GM21737 (cell line): Measurements from ENCODE around the gene SMPD4.
"Not testable (repeated sequence)": the region's sequence is repeated elsewhere in the genome, so short reads cannot be mapped to it uniquely, and the experiment has no call there.

Experiments used
- ATAC-seq: cut with Tn5 transposase; IDR thresholded peaks from one replicate; pipeline ENCODE4 v1.9.1; 2021; ENCODE audit warnings: mild to moderate bottlenecking, moderate library complexity; ENCODE audit not compliant: unreplicated experiment

The SMPD4 gene, protein sequence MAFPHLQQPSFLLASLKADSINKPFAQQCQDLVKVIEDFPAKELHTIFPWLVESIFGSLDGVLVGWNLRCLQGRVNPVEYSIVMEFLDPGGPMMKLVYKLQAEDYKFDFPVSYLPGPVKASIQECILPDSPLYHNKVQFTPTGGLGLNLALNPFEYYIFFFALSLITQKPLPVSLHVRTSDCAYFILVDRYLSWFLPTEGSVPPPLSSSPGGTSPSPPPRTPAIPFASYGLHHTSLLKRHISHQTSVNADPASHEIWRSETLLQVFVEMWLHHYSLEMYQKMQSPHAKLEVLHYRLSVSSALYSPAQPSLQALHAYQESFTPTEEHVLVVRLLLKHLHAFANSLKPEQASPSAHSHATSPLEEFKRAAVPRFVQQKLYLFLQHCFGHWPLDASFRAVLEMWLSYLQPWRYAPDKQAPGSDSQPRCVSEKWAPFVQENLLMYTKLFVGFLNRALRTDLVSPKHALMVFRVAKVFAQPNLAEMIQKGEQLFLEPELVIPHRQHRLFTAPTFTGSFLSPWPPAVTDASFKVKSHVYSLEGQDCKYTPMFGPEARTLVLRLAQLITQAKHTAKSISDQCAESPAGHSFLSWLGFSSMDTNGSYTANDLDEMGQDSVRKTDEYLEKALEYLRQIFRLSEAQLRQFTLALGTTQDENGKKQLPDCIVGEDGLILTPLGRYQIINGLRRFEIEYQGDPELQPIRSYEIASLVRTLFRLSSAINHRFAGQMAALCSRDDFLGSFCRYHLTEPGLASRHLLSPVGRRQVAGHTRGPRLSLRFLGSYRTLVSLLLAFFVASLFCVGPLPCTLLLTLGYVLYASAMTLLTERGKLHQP

DNA sequence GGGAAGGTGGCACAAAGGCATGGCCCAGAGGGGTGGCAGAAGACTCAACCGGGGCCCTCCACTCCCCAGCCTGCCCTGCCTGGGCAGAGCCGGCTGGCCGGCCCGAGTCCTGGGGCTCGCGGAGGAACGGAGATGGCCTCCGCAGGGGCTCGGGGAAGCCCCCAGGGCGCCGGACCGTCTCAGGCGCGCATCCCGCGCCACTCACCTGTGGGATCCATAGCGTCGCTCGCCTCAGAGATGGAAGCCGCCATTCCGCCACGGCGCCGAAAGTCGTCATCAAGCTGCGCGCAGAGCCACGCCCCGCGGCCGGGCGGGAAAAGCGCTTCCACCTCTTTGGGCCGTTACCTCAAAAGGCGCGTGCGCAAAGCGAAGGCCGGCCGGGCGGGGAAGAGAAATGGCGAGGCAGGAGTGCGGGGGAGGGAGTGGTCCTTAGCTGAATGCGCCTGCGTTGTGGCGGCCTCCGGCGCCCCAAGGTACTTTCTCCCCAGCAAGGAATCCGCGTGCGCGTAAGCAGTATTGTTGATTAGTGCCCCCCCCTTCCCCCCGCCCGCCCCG is at the start of gene SMPD4:
SMPD4 (minus strand) TSS at position 278 of the 555 bp plus-strand sequence. CDS start 5,010 bp downstream, outside the sequence.
- ATAC-seq = peak; percentile 52

DNA sequence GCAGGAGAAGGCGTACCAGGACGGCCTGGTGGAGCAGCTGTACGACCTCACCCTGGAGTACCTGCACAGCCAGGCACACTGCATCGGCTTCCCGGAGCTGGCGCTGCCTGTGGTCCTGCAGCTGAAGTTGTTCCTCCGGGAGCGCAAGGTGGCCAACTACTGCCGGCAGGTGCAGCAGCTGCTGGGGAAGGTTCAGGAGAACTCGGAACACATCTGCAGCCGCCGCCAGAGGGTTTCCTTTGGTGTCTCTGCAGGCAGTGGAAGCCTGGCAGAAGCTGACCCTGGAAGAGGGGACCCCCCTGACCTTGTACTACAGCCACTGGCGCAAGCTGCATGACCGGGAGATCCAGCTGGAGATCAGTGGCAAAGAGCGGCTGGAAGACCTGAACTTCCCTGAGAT is 49.5 kb upstream of the SMPD4 start:
- ATAC-seq = not testable (repeated sequence)

- not testable (repeated sequence) for ATAC-seq
Measured at GRCh38 chr2:130230376-130230775, 49.0 kb upstream of the SMPD4 start.

DNA sequence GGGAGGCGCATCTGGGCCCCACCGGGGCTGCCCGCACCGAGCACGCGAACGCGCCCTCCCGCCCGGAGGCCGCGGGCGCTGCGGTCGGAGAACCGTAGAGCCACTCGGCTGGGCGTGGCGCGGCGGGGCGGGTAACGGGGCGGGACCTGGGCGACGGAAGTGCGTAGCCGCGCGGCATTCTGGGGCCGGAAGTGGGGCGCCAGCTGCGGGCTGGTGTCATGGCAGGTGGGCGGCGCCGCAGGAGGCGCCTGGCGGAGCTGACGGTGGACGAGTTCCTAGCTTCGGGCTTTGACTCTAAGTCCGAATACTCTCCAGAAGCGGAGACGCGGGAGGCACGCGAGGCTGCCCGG is 47.7 kb upstream of the SMPD4 start:
- ATAC-seq = not testable (repeated sequence)

GRCh38 chr2:130228467-130229160 is 47.2 kb upstream of the SMPD4 start:
- not testable (repeated sequence) for ATAC-seq

DNA sequence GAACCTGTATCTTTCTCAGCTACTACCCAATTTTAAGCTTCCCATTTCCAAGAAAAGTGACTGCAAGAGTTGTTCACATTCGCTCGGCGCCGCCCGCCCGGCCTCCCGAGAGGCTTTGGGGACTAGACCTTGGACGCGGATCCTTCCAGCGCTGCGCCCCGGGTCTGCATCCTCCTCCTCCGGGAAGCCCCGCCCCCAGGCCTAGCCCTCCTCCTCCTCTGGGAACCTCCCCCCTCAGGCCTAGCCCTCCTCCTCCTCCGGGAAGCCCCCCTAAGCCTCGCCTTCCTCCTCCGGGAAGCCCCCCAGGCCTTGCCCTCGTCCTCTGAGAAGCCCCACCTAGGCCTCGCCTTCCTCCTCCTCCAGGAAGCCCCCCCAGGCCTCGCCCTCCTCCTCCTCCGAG is 46.6 kb upstream of the SMPD4 start:
- not testable (repeated sequence) for ATAC-seq

- not testable (repeated sequence) for ATAC-seq
Measured at GRCh38 chr2:130222523-130222922, 41.1 kb upstream of the SMPD4 start.

GRCh38 chr2:130220505-130220904 is 39.1 kb upstream of the SMPD4 start:
- not testable (repeated sequence) for ATAC-seq

- ATAC-seq = not testable (repeated sequence)
Measured at GRCh38 chr2:130219147-130219546, 37.7 kb upstream of the SMPD4 start.

- ATAC-seq = not testable (repeated sequence)
Measured at GRCh38 chr2:130207051-130207450, 25.6 kb upstream of the SMPD4 start.

DNA sequence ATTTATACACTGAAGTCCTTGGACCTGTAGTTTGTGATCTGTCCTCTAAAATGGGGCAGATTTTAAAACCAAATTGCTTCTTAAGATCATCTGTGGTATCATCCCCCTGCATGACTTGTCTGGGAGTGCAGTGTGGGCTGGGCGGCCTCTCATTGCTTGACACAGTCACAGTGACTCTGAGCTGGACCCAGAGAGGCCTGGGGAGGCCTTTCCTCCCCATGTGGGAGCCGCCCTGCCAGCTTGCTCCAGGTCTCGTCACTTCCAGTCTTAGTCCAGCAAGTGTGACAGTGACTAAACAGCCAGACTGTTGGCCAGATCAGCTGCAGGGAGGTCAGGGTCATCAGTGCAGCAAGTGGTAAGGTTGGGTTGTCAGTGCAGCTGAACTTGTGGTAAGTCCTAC is 21.7 kb upstream of the SMPD4 start:
- ATAC-seq = not testable (repeated sequence)

DNA sequence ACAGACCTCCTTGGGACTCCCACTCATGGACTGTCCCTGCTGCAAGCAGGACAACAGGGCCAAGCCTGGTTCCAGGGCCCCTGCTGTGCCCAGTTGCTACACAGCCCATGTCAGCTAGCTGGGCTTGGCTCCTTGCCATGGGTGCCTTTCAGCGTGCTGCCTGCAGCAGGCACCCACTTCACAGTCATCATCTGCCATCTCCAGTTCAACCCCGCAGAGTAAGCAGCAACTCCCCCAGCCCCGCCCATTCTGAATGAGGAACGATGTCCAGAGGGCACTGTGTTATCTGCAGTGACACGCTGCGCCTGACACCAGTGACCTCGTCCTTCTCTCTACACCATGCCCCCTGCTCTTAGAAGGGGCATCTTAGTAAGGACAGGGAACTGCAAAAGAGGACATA is 21.1 kb upstream of the SMPD4 start:
- not testable (repeated sequence) for ATAC-seq

DNA sequence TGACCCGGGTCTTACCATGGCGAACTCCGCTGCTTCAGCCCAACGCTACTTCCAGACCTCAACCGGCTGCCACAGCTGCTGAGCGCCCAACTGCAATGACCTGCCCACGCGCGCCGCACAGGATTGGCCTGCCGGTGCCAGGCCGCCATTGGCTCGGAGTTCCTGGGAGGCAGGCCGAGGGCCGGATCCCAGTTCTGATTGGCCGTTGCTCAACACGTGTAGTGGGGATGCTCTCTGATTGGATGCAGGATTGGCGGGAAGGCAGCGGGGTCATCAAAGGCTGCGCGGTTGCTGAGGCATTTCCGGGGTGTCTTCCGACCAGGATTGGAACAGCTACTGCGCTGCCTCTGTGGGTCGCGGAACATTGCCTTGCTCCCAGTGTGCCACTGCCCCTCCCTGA is 16.9 kb upstream of the SMPD4 start, which contains the start of gene TUBA3E:
TUBA3E (minus strand) TSS at position 97 of the 400 bp plus-strand sequence; CDS start at position 18, 79 bp downstream.
- ATAC-seq = no peak

GRCh38 chr2:130196052-130196451 is 14.7 kb upstream of the SMPD4 start:
- not testable (repeated sequence) for ATAC-seq

- not testable (repeated sequence) for ATAC-seq
Measured at GRCh38 chr2:130195089-130195635, 13.8 kb upstream of the SMPD4 start.

DNA sequence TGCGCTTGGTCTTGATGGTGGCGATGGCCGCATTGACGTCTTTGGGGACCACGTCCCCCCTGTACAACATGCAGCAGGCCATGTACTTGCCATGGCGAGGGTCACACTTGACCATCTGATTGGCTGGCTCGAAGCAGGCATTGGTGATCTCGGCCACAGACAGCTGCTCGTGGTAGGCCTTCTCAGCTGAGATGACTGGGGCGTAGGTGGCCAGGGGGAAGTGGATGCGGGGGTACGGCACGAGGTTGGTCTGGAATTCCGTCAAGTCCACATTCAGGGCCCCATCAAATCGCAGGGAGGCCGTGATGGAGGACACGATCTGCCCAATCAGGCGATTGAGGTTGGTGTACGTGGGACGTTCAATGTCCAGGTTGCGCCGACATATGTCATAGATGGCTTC is 12.4 kb upstream of the SMPD4 start:
- not testable (repeated sequence) for ATAC-seq

GRCh38 chr2:130192451-130192850 is 11.0 kb upstream of the SMPD4 start:
- not testable (repeated sequence) for ATAC-seq

GRCh38 chr2:130191319-130191718 is 9.9 kb upstream of the SMPD4 start:
- ATAC-seq = not testable (repeated sequence)

DNA sequence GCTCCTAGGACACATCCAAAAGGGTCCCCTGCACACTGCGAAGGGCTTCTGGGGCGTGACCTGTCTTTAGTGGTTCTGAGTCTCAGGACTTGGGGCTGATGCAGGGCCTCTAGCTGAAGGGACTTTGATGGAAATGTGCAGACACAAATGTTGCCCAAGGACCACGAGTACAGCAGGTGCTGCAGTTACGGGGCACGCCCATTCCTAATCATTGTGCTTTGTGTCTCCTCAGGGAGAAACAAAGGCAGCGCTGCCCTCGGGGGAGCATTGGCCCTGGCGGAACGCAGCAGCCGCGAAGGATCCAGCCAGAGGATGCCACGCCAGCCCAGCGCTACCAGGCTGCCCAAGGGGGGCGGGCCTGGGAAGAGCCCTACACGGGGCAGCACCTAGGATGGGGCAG is 8.8 kb upstream of the SMPD4 start:
- no peak for ATAC-seq

DNA sequence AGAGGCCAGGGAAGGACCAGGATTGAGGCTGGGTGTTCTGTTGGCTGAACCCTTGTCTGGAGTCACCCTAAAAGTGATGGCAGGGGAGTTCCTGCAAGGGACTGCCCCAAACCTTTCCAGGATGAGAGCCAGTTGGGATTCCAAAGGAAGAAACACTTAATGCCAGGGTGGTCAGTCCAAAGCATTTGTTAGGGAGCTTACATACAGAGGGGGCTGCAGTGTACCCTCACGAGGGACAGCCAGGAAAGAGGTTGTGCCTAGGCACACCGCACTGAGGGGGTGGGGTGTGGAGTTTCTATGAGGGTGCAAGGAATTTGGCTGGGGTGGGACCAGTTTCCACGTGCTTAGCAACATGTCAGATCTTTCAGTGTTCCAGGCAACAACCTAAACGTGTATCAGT is 7.6 kb upstream of the SMPD4 start:
- not testable (repeated sequence) for ATAC-seq
